B cell (primary cell): ENCODE results near the gene DOCK7. TPM values are rescaled to one million over a fixed set of nuclear protein-coding genes. Genes with fewer than 3 reads are reported as not detected.

Experiments used
- ATAC-seq: fragments of 200-7000 bp; cut with Tn5 transposase; one replicate; pipeline ENCODE4 v1.10.0; 2021; ENCODE audit warnings: low read depth, mild to moderate bottlenecking, moderate number of reproducible peaks, moderate library complexity
- CTCF ChIA-PET: fragments of 350-600 bp; sonication (Branson Sonifier 250); formaldehyde crosslinking; loops from one replicate; lab custom pipeline; 2021; ENCODE audit warnings: antibody characterized with exemption, inconsistent platforms; lab: Charles Lee
- POLR2A ChIA-PET: fragments of 350-600 bp; sonication (Branson Sonifier 250); formaldehyde crosslinking; loops from one replicate; lab custom pipeline; 2021; ENCODE audit warnings: antibody characterized with exemption; lab: Charles Lee
- DNase-seq: peaks from one replicate; pipeline ENCODE4 v3.0.0; 2013
- H2AFZ ChIP-seq: 2 replicates; pipeline ENCODE4 v1.6.1; 2012; ENCODE audit warnings: mild to moderate bottlenecking, low read depth, low read length; ENCODE audit not compliant: insufficient read depth, poor library complexity, severe bottlenecking
- H3K27ac ChIP-seq, 2 donors: 1 replicate in 1 of 2; 2 replicates in 1 of 2; pipeline ENCODE4 v1.5.1; 2012 to 2013; ENCODE audit warnings: low read length in 2 of 2, mild to moderate bottlenecking in 2 of 2, moderate library complexity in 1 of 2
- H3K27me3 ChIP-seq, 4 experiments: fragments of 200-600 bp in 1 of 4; sonication (generic) in 1 of 4; replicated peaks in 1 of 4; 1 replicate in 2 of 4; 2 replicates in 2 of 4; pipeline versions ENCODE4 v1.6.1 to v1.7.0; 2013 to 2016; ENCODE audit warnings: low read length in 3 of 4, mild to moderate bottlenecking in 2 of 4, mixed read lengths in 1 of 4, moderate library complexity in 1 of 4; ENCODE audit not compliant: insufficient read depth in 4 of 4, control insufficient read depth in 3 of 4; ENCODE audit errors: control extremely low read depth in 1 of 4
- H3K36me3 ChIP-seq, 2 experiments: replicated peaks in 1 of 2; 1 replicate in 1 of 2; 2 replicates in 1 of 2; pipeline versions ENCODE4 v1.6.1 to v1.7.1; 2013; ENCODE audit warnings: low read length in 1 of 2; ENCODE audit not compliant: insufficient read depth in 2 of 2, control insufficient read depth in 1 of 2; ENCODE audit errors: control extremely low read depth in 1 of 2, extremely low read depth in 1 of 2
- H3K4me1 ChIP-seq, 2 donors: fragments of 200-600 bp in 1 of 2; sonication (generic) in 1 of 2; 1 replicate in 1 of 2; 2 replicates in 1 of 2; pipeline versions ENCODE4 v1.5.1 to v1.6.1; 2013 to 2017; ENCODE audit warnings: low read length in 2 of 2; ENCODE audit not compliant: control insufficient read depth in 2 of 2, insufficient read depth in 2 of 2
- H3K4me2 ChIP-seq: replicated peaks from 2 replicates; pipeline ENCODE3; 2012; ENCODE audit warnings: mild to moderate bottlenecking, low read depth, low read length; ENCODE audit not compliant: poor library complexity, severe bottlenecking
- H3K4me3 ChIP-seq, 5 experiments: fragments of 200-600 bp in 1 of 5; sonication (generic) in 1 of 5; 1 replicate in 3 of 5; 2 replicates in 2 of 5; pipeline versions ENCODE4 v1.5.1 to v1.7.0; 2011 to 2016; ENCODE audit warnings: low read length in 4 of 5, mild to moderate bottlenecking in 4 of 5, low read depth in 2 of 5, control low read depth in 1 of 5, moderate library complexity in 1 of 5; ENCODE audit not compliant: insufficient read depth in 1 of 5; ENCODE audit errors: control extremely low read depth in 1 of 5, extremely low read depth in 1 of 5
- H3K79me2 ChIP-seq: fragments of 200-600 bp; sonication (generic); one replicate; pipeline ENCODE4 v1.6.0; 2016; ENCODE audit warnings: low read length; ENCODE audit not compliant: control insufficient read depth, insufficient read depth
- H3K9ac ChIP-seq: fragments of 200-600 bp; sonication (generic); 2 replicates; pipeline ENCODE4 v1.6.1; 2017; ENCODE audit warnings: mild to moderate bottlenecking, low read length, moderate library complexity
- H3K9me3 ChIP-seq, 3 donors: one replicate each; pipeline versions ENCODE4 v1.6.1 to v1.7.1; 2013; ENCODE audit warnings: low read length in 2 of 3; ENCODE audit not compliant: control insufficient read depth in 2 of 3, insufficient read depth in 1 of 3; ENCODE audit errors: control extremely low read depth in 1 of 3
- H4K20me1 ChIP-seq: 2 replicates; pipeline ENCODE4 v1.6.0; 2012; ENCODE audit warnings: mild to moderate bottlenecking, low read length; ENCODE audit not compliant: insufficient read depth, control insufficient read depth, poor library complexity, severe bottlenecking
- H3K27ac Mint-ChIP-seq: one replicate; pipeline ENCODE4 v1.8.0; 2021; ENCODE audit warnings: mixed read lengths
- H3K27me3 Mint-ChIP-seq: one replicate; pipeline ENCODE4 v1.8.0; 2021; ENCODE audit warnings: mixed read lengths
- H3K4me1 Mint-ChIP-seq: one replicate; pipeline ENCODE4 v1.8.0; 2021; ENCODE audit warnings: mixed read lengths
- H3K4me3 Mint-ChIP-seq: one replicate; pipeline ENCODE4 v1.8.0; 2021; ENCODE audit warnings: mixed read lengths
- H3K9me3 Mint-ChIP-seq: one replicate; pipeline ENCODE4 v1.8.0; 2022; ENCODE audit warnings: mixed read lengths; ENCODE audit not compliant: insufficient read depth
- CTCF ChIP-seq: fragments of 200-600 bp; IDR thresholded peaks from one replicate; pipeline ENCODE4 v1.8.0; 2022; ENCODE audit warnings: antibody characterized with exemption, mild to moderate bottlenecking
- EZH2 ChIP-seq: IDR thresholded peaks from 2 replicates; pipeline ENCODE4 v1.6.1; 2012; ENCODE audit warnings: borderline replicate concordance, low read depth, mild to moderate bottlenecking, moderate library complexity, low read length; ENCODE audit not compliant: insufficient read depth, poor library complexity, severe bottlenecking
- WGBS: methylation state at CpG from one replicate; pipeline ENCODE4 v1.1.5; 2013; ENCODE audit warnings: missing lambda C conversion rate; ENCODE audit not compliant: insufficient coverage; 5-methylcytosine and 5-hydroxymethylcytosine counted together
- intact Hi-C: fragments of 100-400 bp; cut with micrococcal nuclease; formaldehyde crosslinking; loops from one replicate; pipeline ENCODE4 v1.10.0; 2022
- polyA plus RNA-seq: library from polyadenylated mRNA; depleted of rRNA; stranded (reverse); fragments of >200 nt; gene quantifications from 2 replicates; pipeline ENCODE4 v1.2.3, GENCODE V29; 2012
- total RNA-seq, 2 donors: library from RNA; stranded (reverse); fragments of 120-200 nt in 1 of 2; gene quantifications; 1 replicate in 1 of 2; 2 replicates in 1 of 2; pipeline versions ENCODE4 v1.2.3 to v1.2.4, GENCODE V29; 2013 to 2022

The DOCK7 gene
- total and polyA plus RNA-seq, 2 donors (not counting 1 experiment from before 2014, with no cell fraction given), result 3.6 to 20.5 TPM

GRCh38 chr1:62514746-62515423, 173.3 kb downstream of the DOCK7 start:
- Histone ChIP-seq H4K20me1 (no peaks in the 10 kb centered on the region), H3K27me3 (no peaks in the 10 kb centered on the region), H3K9ac (no peak overlapping the region), H3K4me1 (no peaks in the 10 kb centered on the region), H3K36me3 (peaks cover 0 to 2% of the 10 kb centered on the region in 2 experiments), H3K9me3 (peaks cover 0 to 7% (median 2%) of the 10 kb centered on the region in 3 donors), H2AFZ (no peak overlapping the region), H3K27ac (no peak overlapping the region), H3K79me2 (no peaks in the 10 kb centered on the region), H3K4me2 (no peak overlapping the region), H3K4me3 (no peak overlapping the region)
- Mint-ChIP-seq H3K27me3 (no peaks in the 10 kb centered on the region), H3K4me3 (no peak overlapping the region), H3K27ac (no peak overlapping the region), H3K9me3 (peaks cover 3% of the 10 kb centered on the region), H3K4me1 (peaks cover 4% of the 10 kb centered on the region)
- CTCF ChIA-PET, result no interaction called here
- POLR2A ChIA-PET, result no interaction called here
- TF ChIP-seq EZH2 (no peak), CTCF (no peak)
- no peak for ATAC-seq
- intact Hi-C loops, result no loop called here
- no peak for DNase-seq
- 17% methylated on average over 1 of the region's 3 CpGs for WGBS

- no peak overlapping the region for H3K4me3 ChIP-seq
- H3K27me3 Mint-ChIP-seq, result no peaks in the 10 kb centered on the region
- no peak overlapping the region for H3K9ac ChIP-seq
- CTCF ChIA-PET, result interaction anchor here (8.4 kb wide), 1 partner anchor 233 kb away, joined by 153 read pairs; no protein-coding TSS in a partner anchor
- POLR2A ChIA-PET, result no interaction called here
- H3K4me3 Mint-ChIP-seq, result no peak overlapping the region
- intact Hi-C loops, result no loop called here
- no peaks in the 10 kb centered on the region for H3K27me3 ChIP-seq
- no peak overlapping the region for H3K27ac ChIP-seq
- H4K20me1 ChIP-seq, result no peaks in the 10 kb centered on the region
- DNase-seq (no peak), ATAC-seq (no peak)
- no peaks in the 10 kb centered on the region for H3K4me1 ChIP-seq
- no peaks in the 10 kb centered on the region for H3K36me3 ChIP-seq
- no CpG with 5 or more reads among the region's 4 CpGs for WGBS
- no peak overlapping the region for H3K27ac Mint-ChIP-seq
- no peak for TF ChIP-seq EZH2
- TF ChIP-seq CTCF, result no peak
- peaks cover 0 to under 1% (median 0%) of the 10 kb centered on the region in 3 donors for H3K9me3 ChIP-seq
- H3K4me2 ChIP-seq, result no peak overlapping the region
- peaks cover 4% of the 10 kb centered on the region for H3K4me1 Mint-ChIP-seq
- no peaks in the 10 kb centered on the region for H3K9me3 Mint-ChIP-seq
- H3K79me2 ChIP-seq, result no peaks in the 10 kb centered on the region
- no peak overlapping the region for H2AFZ ChIP-seq
Observed at GRCh38 chr1:62513013-62513412, 175.2 kb downstream of the DOCK7 start.
